ENCODE data around the gene TMEM129.

TMEM129 gene

GRCh38 chr4:1752284-1753041, 31.3 kb upstream of the TMEM129 start:
- Mint-ChIP-seq H3K27ac (no peak overlapping the region), H3K9me3 (no peaks in the 10 kb centered on the region), H3K4me3 (no peak overlapping the region), H3K27me3 (peaks cover 5% of the 10 kb centered on the region), H3K4me1 (peaks cover 4% of the 10 kb centered on the region), H3K36me3 (no peaks in the 10 kb centered on the region)
- no peak for DNase-seq (ENCODE audit: low spot score in 2 of 2)
- peak; percentile 18 for ATAC-seq (ENCODE audit: low read depth)

GRCh38 chr4:1751919-1752283, 30.8 kb upstream of the TMEM129 start:
- no peak for ATAC-seq (ENCODE audit: low read depth)
- no peak overlapping the region for H3K4me3 Mint-ChIP-seq
- no peaks in the 10 kb centered on the region for H3K9me3 Mint-ChIP-seq
- peaks cover 4% of the 10 kb centered on the region for H3K27me3 Mint-ChIP-seq
- H3K27ac Mint-ChIP-seq: no peak overlapping the region
- DNase-seq (ENCODE audit: low spot score in 2 of 2): no peak
- H3K36me3 Mint-ChIP-seq: no peaks in the 10 kb centered on the region
- H3K4me1 Mint-ChIP-seq: peaks cover 4% of the 10 kb centered on the region

- ATAC-seq (ENCODE audit: low read depth): no peak
- Mint-ChIP-seq H3K27me3 (peaks cover 4% of the 10 kb centered on the region), H3K4me3 (no peak overlapping the region), H3K4me1 (peaks cover 4% of the 10 kb centered on the region), H3K9me3 (no peaks in the 10 kb centered on the region), H3K27ac (no peak overlapping the region), H3K36me3 (no peaks in the 10 kb centered on the region)
- DNase-seq (ENCODE audit: low spot score in 2 of 2): no peak
These were observed 30.2 kb upstream of the TMEM129 start for GRCh38 chr4:1751155-1751918.

DNA sequence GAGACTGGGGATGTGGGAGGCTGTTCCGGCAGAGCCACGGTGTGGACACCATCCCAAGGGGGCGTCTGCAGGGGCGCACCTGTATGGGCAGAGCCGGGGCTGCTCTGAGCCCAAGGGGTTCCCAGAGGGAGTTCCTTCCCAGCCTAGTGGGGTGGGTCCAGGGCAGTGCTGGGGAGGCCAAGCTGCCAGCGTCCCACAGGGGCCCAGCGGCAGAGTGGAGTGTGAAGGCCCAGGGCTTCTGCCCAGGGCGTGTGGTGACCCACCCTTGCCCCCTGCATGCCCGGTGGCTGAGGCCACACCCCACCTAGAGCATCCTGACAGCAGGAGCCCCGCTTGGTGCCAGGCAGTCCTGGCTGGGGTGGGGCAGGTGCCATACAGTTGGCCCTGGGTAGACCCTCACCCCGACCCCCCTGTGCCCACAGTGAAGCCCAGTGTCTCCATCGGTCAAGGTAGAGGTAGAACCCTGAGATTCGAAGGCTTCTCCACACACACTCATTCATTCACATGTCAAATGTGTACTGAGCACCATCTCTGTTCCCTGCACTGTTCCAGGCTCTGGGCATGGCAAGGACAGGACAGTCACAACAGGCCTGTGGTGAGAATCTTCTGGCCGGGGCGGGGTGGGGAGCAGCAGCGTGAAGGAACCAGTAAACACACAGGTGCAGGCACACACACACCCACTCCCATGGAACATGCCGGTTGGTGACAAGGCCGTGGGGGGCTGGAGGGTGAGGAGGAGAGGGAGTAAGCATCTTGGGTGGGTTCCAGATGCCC, 29.4 kb upstream of the TMEM129 start:
- Mint-ChIP-seq H3K9me3 (no peaks in the 10 kb centered on the region), H3K36me3 (no peaks in the 10 kb centered on the region)

DNA sequence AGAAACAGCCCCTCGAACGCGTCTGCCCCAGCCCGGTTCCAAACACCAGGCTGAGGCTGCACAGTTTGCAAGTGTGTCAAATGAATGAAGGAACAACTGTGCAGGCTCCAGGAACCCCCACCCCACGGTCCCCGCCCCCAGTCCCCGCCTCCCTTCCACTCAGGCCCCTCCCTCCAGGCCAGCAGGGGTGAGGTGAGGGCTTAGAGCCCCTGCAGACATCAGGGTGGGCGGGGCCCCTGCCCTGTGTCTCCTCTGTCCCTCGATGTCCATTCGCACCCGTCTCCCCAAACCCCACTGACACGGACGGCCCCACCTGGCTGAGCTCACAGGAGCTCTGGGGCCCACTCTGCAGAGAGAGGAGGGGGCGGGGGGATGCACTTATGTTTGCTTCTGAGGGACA, 28.7 kb upstream of the TMEM129 start:
- Mint-ChIP-seq H3K36me3 (no peaks in the 10 kb centered on the region), H3K4me3 (no peak overlapping the region), H3K9me3 (no peaks in the 10 kb centered on the region), H3K27me3 (peaks cover 4% of the 10 kb centered on the region), H3K27ac (no peak overlapping the region), H3K4me1 (peaks cover 4% of the 10 kb centered on the region)
- DNase-seq (ENCODE audit: low spot score in 2 of 2) (no peak), ATAC-seq (ENCODE audit: low read depth) (no peak)

More for the DNA sequence above, 29.4 kb upstream of the TMEM129 start:
- H3K27ac Mint-ChIP-seq: no peak overlapping the region
- peaks cover 4% of the 10 kb centered on the region for H3K27me3 Mint-ChIP-seq
- peaks cover 4% of the 10 kb centered on the region for H3K4me1 Mint-ChIP-seq
- no peak for ATAC-seq (ENCODE audit: low read depth)
- H3K4me3 Mint-ChIP-seq: no peak overlapping the region
- no peak for DNase-seq (ENCODE audit: low spot score in 2 of 2)

DNA sequence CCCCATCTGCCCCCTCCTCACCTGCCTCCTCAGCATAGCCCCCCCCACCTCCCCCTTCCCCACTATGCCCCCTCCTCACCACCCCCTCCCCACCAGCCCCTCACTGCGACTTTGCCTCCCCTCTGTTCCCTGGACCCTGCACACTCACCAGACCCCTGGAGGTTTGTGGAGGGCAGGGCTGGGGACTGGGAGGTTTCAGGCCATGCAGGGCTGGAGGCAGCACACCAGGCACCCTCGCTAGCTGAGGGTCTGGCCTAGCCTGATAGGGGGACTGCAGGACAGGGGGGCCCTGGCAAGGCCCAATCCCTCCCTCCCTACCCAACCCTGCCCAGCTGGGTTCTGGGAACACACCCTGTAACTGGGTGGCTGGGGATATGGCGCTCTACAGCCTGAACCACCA, 28.2 kb upstream of the TMEM129 start:
- no peak overlapping the region for H3K27ac Mint-ChIP-seq
- no peak for ATAC-seq (ENCODE audit: low read depth)
- H3K27me3 Mint-ChIP-seq: peaks cover 4% of the 10 kb centered on the region
- peaks cover 4% of the 10 kb centered on the region for H3K4me1 Mint-ChIP-seq
- no peak overlapping the region for H3K4me3 Mint-ChIP-seq
- no peaks in the 10 kb centered on the region for H3K9me3 Mint-ChIP-seq
- DNase-seq (ENCODE audit: low spot score in 2 of 2): no peak
- peaks cover 1% of the 10 kb centered on the region for H3K36me3 Mint-ChIP-seq

- peak; percentile 76 to 83 for DNase-seq (ENCODE audit: low spot score in 2 of 2)
- H3K27ac Mint-ChIP-seq: no peak overlapping the region
- H3K36me3 Mint-ChIP-seq: peaks cover 5% of the 10 kb centered on the region
- H3K4me3 Mint-ChIP-seq: no peak overlapping the region
- H3K9me3 Mint-ChIP-seq: no peaks in the 10 kb centered on the region
- H3K4me1 Mint-ChIP-seq: peaks cover 4% of the 10 kb centered on the region
- ATAC-seq (ENCODE audit: low read depth): peak; percentile 68
- peaks cover 4% of the 10 kb centered on the region for H3K27me3 Mint-ChIP-seq
These were observed 27.4 kb upstream of the TMEM129 start for GRCh38 chr4:1748465-1748995.

DNA sequence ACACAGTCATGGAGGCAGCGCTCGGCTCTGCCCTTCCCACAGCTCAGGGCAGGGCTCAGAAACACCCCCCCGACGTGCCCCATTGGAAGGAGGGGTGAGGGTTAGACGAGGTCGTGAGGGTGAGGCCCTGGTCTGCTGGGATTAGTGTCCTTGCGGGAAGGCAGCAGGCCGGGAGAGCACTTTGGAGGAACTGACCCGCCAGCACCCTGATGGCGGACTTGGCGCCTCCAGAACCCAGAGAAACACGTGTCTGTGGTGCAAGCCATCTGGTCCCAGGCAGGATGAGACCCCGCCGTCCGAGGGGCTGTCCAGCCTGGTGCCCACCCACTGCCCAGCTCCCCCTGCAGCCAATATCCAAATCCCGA, 26.5 kb upstream of the TMEM129 start:
- H3K36me3 Mint-ChIP-seq: peaks cover 7% of the 10 kb centered on the region
- peaks cover 4% of the 10 kb centered on the region for H3K27me3 Mint-ChIP-seq
- H3K27ac Mint-ChIP-seq: no peak overlapping the region
- no peaks in the 10 kb centered on the region for H3K9me3 Mint-ChIP-seq
- H3K4me1 Mint-ChIP-seq: no peaks in the 10 kb centered on the region
- no peak overlapping the region for H3K4me3 Mint-ChIP-seq
- DNase-seq (ENCODE audit: low spot score in 2 of 2) (no peak), ATAC-seq (ENCODE audit: low read depth) (no peak)

- Mint-ChIP-seq H3K27ac (no peak overlapping the region), H3K9me3 (no peaks in the 10 kb centered on the region)
These were observed 25.9 kb upstream of the TMEM129 start for GRCh38 chr4:1746919-1747602.

GRCh38 chr4:1746265-1746691, 25.2 kb upstream of the TMEM129 start:
- H3K9me3 Mint-ChIP-seq: no peaks in the 10 kb centered on the region
- no peak overlapping the region for H3K4me3 Mint-ChIP-seq
- no peak overlapping the region for H3K27ac Mint-ChIP-seq
- peak; percentile 86 for ATAC-seq (ENCODE audit: low read depth)
- H3K36me3 Mint-ChIP-seq: peaks cover 7% of the 10 kb centered on the region
- peak; percentile 79 to 86 for DNase-seq (ENCODE audit: low spot score in 2 of 2)
- H3K4me1 Mint-ChIP-seq: no peaks in the 10 kb centered on the region
- H3K27me3 Mint-ChIP-seq: peaks cover 4% of the 10 kb centered on the region

More at GRCh38 chr4:1746919-1747602, 25.9 kb upstream of the TMEM129 start:
- H3K36me3 Mint-ChIP-seq: peaks cover 7% of the 10 kb centered on the region
- H3K27me3 Mint-ChIP-seq: peaks cover 4% of the 10 kb centered on the region
- ATAC-seq (ENCODE audit: low read depth) (no peak), DNase-seq (ENCODE audit: low spot score in 2 of 2) (no peak)
- no peak overlapping the region for H3K4me3 Mint-ChIP-seq
- H3K4me1 Mint-ChIP-seq: no peaks in the 10 kb centered on the region

- Mint-ChIP-seq H3K27ac (no peak overlapping the region), H3K36me3 (peaks cover 7% of the 10 kb centered on the region), H3K9me3 (no peaks in the 10 kb centered on the region), H3K4me3 (no peak overlapping the region), H3K4me1 (no peaks in the 10 kb centered on the region), H3K27me3 (peaks cover 2% of the 10 kb centered on the region)
- no peak for ATAC-seq (ENCODE audit: low read depth)
- no peak for DNase-seq (ENCODE audit: low spot score in 2 of 2)
These were observed 24.6 kb upstream of the TMEM129 start for GRCh38 chr4:1745697-1746096.

DNA sequence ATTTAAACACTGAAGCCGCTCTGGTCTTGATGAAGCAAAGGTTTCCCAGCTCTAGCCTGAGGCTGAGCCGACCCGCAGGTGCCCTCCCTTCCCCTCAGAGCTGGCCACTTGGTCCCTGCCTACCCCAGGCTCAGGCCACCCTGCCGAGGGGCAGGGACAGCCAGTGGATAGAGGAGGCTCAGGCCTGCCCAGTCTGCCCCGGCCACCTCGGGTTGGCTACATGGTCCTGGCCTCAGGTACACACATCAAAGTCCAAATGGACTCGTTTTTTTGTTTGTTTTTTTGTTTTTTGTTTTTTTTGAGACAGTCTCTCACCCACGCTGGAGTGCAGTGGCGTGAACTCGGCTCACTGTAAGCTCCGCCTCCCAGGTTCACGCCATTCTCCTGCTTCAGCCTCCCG, 24.0 kb upstream of the TMEM129 start:
- Mint-ChIP-seq H3K27me3 (no peaks in the 10 kb centered on the region), H3K9me3 (no peaks in the 10 kb centered on the region), H3K27ac (no peak overlapping the region), H3K36me3 (peaks cover 8% of the 10 kb centered on the region), H3K4me1 (no peaks in the 10 kb centered on the region), H3K4me3 (no peak overlapping the region)
- DNase-seq (ENCODE audit: low spot score in 2 of 2): no peak
- no peak for ATAC-seq (ENCODE audit: low read depth)

GRCh38 chr4:1744552-1744951, 23.4 kb upstream of the TMEM129 start:
- peaks cover 8% of the 10 kb centered on the region for H3K36me3 Mint-ChIP-seq
- H3K27me3 Mint-ChIP-seq: no peaks in the 10 kb centered on the region
- H3K9me3 Mint-ChIP-seq: no peaks in the 10 kb centered on the region
- DNase-seq (ENCODE audit: low spot score in 2 of 2): no peak
- no peak overlapping the region for H3K27ac Mint-ChIP-seq
- no peak overlapping the region for H3K4me3 Mint-ChIP-seq
- no peak for ATAC-seq (ENCODE audit: low read depth)
- no peaks in the 10 kb centered on the region for H3K4me1 Mint-ChIP-seq

All from memory B cell (primary cell).